Neural crest cell (in vitro differentiated cells): Measurements from ENCODE around the gene PCCA. TPM values are rescaled to one million over a fixed set of nuclear protein-coding genes. Genes with fewer than 3 reads are reported as not detected.
A peak's percentile ranks its signal among the peaks of the same experiment; 100 is the strongest.

Experiments
- DNase-seq: peaks from one replicate; pipeline ENCODE4 v3.0.0; 2021; ENCODE audit warnings: low read depth, mixed read lengths, low spot score
- H3K27ac Mint-ChIP-seq: one replicate; pipeline ENCODE4 v1.8.0; 2021; ENCODE audit warnings: mild to moderate bottlenecking, mixed read lengths; ENCODE audit not compliant: unreplicated experiment
- H3K27me3 Mint-ChIP-seq: 2 replicates; pipeline ENCODE4 v1.8.0; 2021; ENCODE audit warnings: low read depth, mild to moderate bottlenecking, mixed read lengths
- H3K36me3 Mint-ChIP-seq: 2 replicates; pipeline ENCODE4 v1.8.0; 2021; ENCODE audit warnings: low read depth, mild to moderate bottlenecking, mixed read lengths
- H3K4me1 Mint-ChIP-seq: 2 replicates; pipeline ENCODE4 v1.8.0; 2021; ENCODE audit warnings: mixed read lengths
- H3K4me3 Mint-ChIP-seq: one replicate; pipeline ENCODE4 v1.8.0; 2021; ENCODE audit warnings: mild to moderate bottlenecking, mixed read lengths
- H3K9me3 Mint-ChIP-seq: 2 replicates; pipeline ENCODE4 v1.8.0; 2021; ENCODE audit warnings: mixed read lengths
- CTCF ChIP-seq: fragments of 200-600 bp; sonication (generic); conservative IDR thresholded peaks from 2 replicates; pipeline ENCODE4 v1.5.0; 2021; ENCODE audit warnings: antibody characterized with exemption, mild to moderate bottlenecking
- total RNA-seq: library from RNA; stranded (reverse); gene quantifications from 2 replicates; pipeline ENCODE4 v1.2.1, GENCODE V29; 2021

PCCA gene
- total RNA-seq, 1 donor from 2014 or later, result 40.6 TPM

GRCh38 chr13:100506600-100507422, 417.9 kb downstream of the PCCA start:
- Mint-ChIP-seq H3K9me3 (no peaks in the 10 kb centered on the region), H3K4me3 (no peak overlapping the region), H3K27ac (no peak overlapping the region), H3K27me3 (peaks cover 2% of the 10 kb centered on the region), H3K36me3 (peaks cover 3% of the 10 kb centered on the region), H3K4me1 (peaks cover 41% of the 10 kb centered on the region)
- DNase-seq, result no peak
- no peak for TF ChIP-seq CTCF

- Mint-ChIP-seq H3K27me3 (peaks cover 2% of the 10 kb centered on the region), H3K4me1 (peaks cover 54% of the 10 kb centered on the region), H3K4me3 (no peak overlapping the region), H3K36me3 (no peaks in the 10 kb centered on the region), H3K9me3 (no peaks in the 10 kb centered on the region), H3K27ac (no peak overlapping the region)
- no peak for TF ChIP-seq CTCF
- no peak for DNase-seq
Observed at GRCh38 chr13:100508455-100508854, 419.6 kb downstream of the PCCA start.

GRCh38 chr13:100508996-100509395, 420.1 kb downstream of the PCCA start:
- no peaks in the 10 kb centered on the region for H3K9me3 Mint-ChIP-seq
- no peak overlapping the region for H3K4me3 Mint-ChIP-seq
- H3K36me3 Mint-ChIP-seq, result no peaks in the 10 kb centered on the region
- TF ChIP-seq CTCF, result no peak
- peaks cover 2% of the 10 kb centered on the region for H3K27me3 Mint-ChIP-seq
- peaks cover 59% of the 10 kb centered on the region for H3K4me1 Mint-ChIP-seq
- DNase-seq, result no peak
- peak overlapping the region; percentile 2 for H3K27ac Mint-ChIP-seq

GRCh38 chr13:100510208-100510957, 421.5 kb downstream of the PCCA start:
- DNase-seq, result no peak
- no peak for TF ChIP-seq CTCF
- no peak overlapping the region for H3K4me3 Mint-ChIP-seq
- no peaks in the 10 kb centered on the region for H3K36me3 Mint-ChIP-seq
- no peak overlapping the region for H3K27ac Mint-ChIP-seq
- H3K27me3 Mint-ChIP-seq, result peaks cover 2% of the 10 kb centered on the region
- H3K9me3 Mint-ChIP-seq, result no peaks in the 10 kb centered on the region
- H3K4me1 Mint-ChIP-seq, result peaks cover 69% of the 10 kb centered on the region

GRCh38 chr13:100511466-100511865, 422.6 kb downstream of the PCCA start:
- H3K4me3 Mint-ChIP-seq, result no peak overlapping the region
- H3K4me1 Mint-ChIP-seq, result peaks cover 67% of the 10 kb centered on the region
- H3K27me3 Mint-ChIP-seq, result peaks cover 2% of the 10 kb centered on the region
- no peak for DNase-seq
- H3K9me3 Mint-ChIP-seq, result no peaks in the 10 kb centered on the region
- H3K27ac Mint-ChIP-seq, result no peak overlapping the region
- H3K36me3 Mint-ChIP-seq, result no peaks in the 10 kb centered on the region
- TF ChIP-seq CTCF, result no peak
